Measurements from ENCODE around the gene DGUOK. TPM values are rescaled to one million over a fixed set of nuclear protein-coding genes. Genes with fewer than 3 reads are reported as not detected.

The DGUOK gene
- total RNA-seq, 1 donor = 46.0 TPM

GRCh38 chr2:73925853-73926492 is 707 bp upstream of the DGUOK start:
- Histone ChIP-seq H2AFZ (ENCODE audit: low read length) (peak overlapping the region; percentile 74), H3K4me1 (ENCODE audit: insufficient read depth, low read length) (peaks cover 19% of the 10 kb centered on the region), H3K9me3 (ENCODE audit: low read depth, low read length) (no peaks in the 10 kb centered on the region), H4K20me1 (ENCODE audit: insufficient read depth, low read length) (peaks cover 10% of the 10 kb centered on the region), H3K4me3 (ENCODE audit: insufficient read depth, low read length) (peak overlapping the region; percentile 96), H3K27me3 (ENCODE audit: insufficient read depth, low read length) (peaks cover 16% of the 10 kb centered on the region), H3K27ac (ENCODE audit: low read depth, low read length) (peak overlapping the region; percentile 99), H3K4me2 (ENCODE audit: insufficient read depth, low read length) (peak overlapping the region; percentile 94), H3K79me2 (ENCODE audit: insufficient read depth, low read length) (peaks cover 35% of the 10 kb centered on the region), H3K36me3 (ENCODE audit: insufficient read depth, low read length) (no peaks in the 10 kb centered on the region)
- no peak for TF ChIP-seq CTCF (IDR thresholded peaks at IDR 0.05; ENCODE audit: extremely low read depth, low read depth, low read length)
- DNase-seq (ENCODE audit: insufficient read length, low spot score, missing footprints) = no peak

- peak overlapping the region; percentile 92 for H2AFZ ChIP-seq (ENCODE audit: low read length)
- peaks cover 46% of the 10 kb centered on the region for H3K79me2 ChIP-seq (ENCODE audit: insufficient read depth, low read length)
- H3K36me3 ChIP-seq (ENCODE audit: insufficient read depth, low read length) = no peaks in the 10 kb centered on the region
These were observed 664 bp downstream of the DGUOK start for GRCh38 chr2:73927344-73927743.

GRCh38 chr2:73928963-73929347 is 2.3 kb downstream of the DGUOK start:
- Histone ChIP-seq H4K20me1 (ENCODE audit: insufficient read depth, low read length) (peaks cover 36% of the 10 kb centered on the region), H3K4me1 (ENCODE audit: insufficient read depth, low read length) (peaks cover 32% of the 10 kb centered on the region), H3K36me3 (ENCODE audit: insufficient read depth, low read length) (peaks cover 4% of the 10 kb centered on the region), H3K9me3 (ENCODE audit: low read depth, low read length) (no peaks in the 10 kb centered on the region), H3K4me3 (ENCODE audit: insufficient read depth, low read length) (no peak overlapping the region), H2AFZ (ENCODE audit: low read length) (no peak overlapping the region), H3K27ac (ENCODE audit: low read depth, low read length) (no peak overlapping the region), H3K4me2 (ENCODE audit: insufficient read depth, low read length) (no peak overlapping the region), H3K79me2 (ENCODE audit: insufficient read depth, low read length) (peaks cover 62% of the 10 kb centered on the region), H3K27me3 (ENCODE audit: insufficient read depth, low read length) (no peaks in the 10 kb centered on the region)
- TF ChIP-seq CTCF (IDR thresholded peaks at IDR 0.05; ENCODE audit: extremely low read depth, low read depth, low read length) = no peak
- DNase-seq (ENCODE audit: insufficient read length, low spot score, missing footprints) = no peak

More at GRCh38 chr2:73927344-73927743, 664 bp downstream of the DGUOK start:
- Histone ChIP-seq H3K4me2 (ENCODE audit: insufficient read depth, low read length) (peak overlapping the region; percentile 94), H3K27ac (ENCODE audit: low read depth, low read length) (peak overlapping the region; percentile 99), H3K27me3 (ENCODE audit: insufficient read depth, low read length) (peaks cover 7% of the 10 kb centered on the region), H3K9me3 (ENCODE audit: low read depth, low read length) (no peaks in the 10 kb centered on the region), H3K4me3 (ENCODE audit: insufficient read depth, low read length) (peak overlapping the region; percentile 96), H3K4me1 (ENCODE audit: insufficient read depth, low read length) (peaks cover 28% of the 10 kb centered on the region), H4K20me1 (ENCODE audit: insufficient read depth, low read length) (peaks cover 20% of the 10 kb centered on the region)
- no peak for TF ChIP-seq CTCF (IDR thresholded peaks at IDR 0.05; ENCODE audit: extremely low read depth, low read depth, low read length)
- no peak for DNase-seq (ENCODE audit: insufficient read length, low spot score, missing footprints)

GRCh38 chr2:73930386-73930785 is 3.7 kb downstream of the DGUOK start:
- Histone ChIP-seq H3K4me2 (ENCODE audit: insufficient read depth, low read length) (no peak overlapping the region), H3K27me3 (ENCODE audit: insufficient read depth, low read length) (no peaks in the 10 kb centered on the region), H2AFZ (ENCODE audit: low read length) (no peak overlapping the region), H3K9me3 (ENCODE audit: low read depth, low read length) (no peaks in the 10 kb centered on the region), H3K4me1 (ENCODE audit: insufficient read depth, low read length) (peaks cover 32% of the 10 kb centered on the region), H4K20me1 (ENCODE audit: insufficient read depth, low read length) (peaks cover 48% of the 10 kb centered on the region), H3K4me3 (ENCODE audit: insufficient read depth, low read length) (no peak overlapping the region), H3K36me3 (ENCODE audit: insufficient read depth, low read length) (peaks cover 4% of the 10 kb centered on the region), H3K79me2 (ENCODE audit: insufficient read depth, low read length) (peaks cover 72% of the 10 kb centered on the region), H3K27ac (ENCODE audit: low read depth, low read length) (no peak overlapping the region)
- DNase-seq (ENCODE audit: insufficient read length, low spot score, missing footprints) = no peak
- TF ChIP-seq CTCF (IDR thresholded peaks at IDR 0.05; ENCODE audit: extremely low read depth, low read depth, low read length) = no peak
